HG02852 (cell line): ENCODE measurements around the gene ZNF536.

Experiments used
- ATAC-seq: cut with Tn5 transposase; IDR thresholded peaks from one replicate; pipeline ENCODE4 v1.9.1; 2021; ENCODE audit warnings: mild to moderate bottlenecking, moderate library complexity; ENCODE audit not compliant: unreplicated experiment

The ZNF536 gene

DNA sequence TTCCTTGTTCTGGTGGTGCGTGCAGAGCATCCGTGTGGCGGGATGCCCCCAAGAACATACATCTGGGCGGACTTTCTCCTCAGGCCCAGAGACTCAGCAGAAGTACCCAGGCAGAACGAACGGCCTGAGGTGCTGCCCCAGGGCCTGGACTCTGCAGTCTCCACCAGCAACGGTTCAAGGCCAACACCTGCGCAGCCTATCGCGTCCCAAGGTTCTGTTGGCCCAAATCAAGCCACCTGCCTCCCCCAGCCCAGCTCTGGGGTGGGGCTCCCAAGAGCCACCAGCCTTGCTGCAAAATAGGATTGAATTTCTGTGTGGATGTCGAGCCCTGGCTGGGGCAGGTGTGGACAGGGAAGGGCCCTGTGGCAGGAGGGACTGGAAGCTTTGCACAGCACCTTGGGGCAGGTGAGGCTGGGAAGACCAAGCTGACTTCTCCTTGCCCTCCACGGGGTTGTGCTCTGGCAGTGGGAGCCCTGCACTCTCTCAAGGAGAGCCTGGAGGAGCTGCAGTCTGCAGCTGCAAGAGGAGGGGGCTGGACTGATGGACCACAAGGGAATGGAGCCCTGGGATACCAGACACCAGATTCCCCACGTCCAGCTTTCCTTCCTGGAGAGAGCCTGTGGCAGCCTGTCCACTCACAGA, 146.9 kb downstream of the ZNF536 start:
- ATAC-seq, result no peak

- ATAC-seq, result no peak
These were observed 147.5 kb downstream of the ZNF536 start for GRCh38 chr19:30519607-30520205.

- ATAC-seq, result no peak
These were observed 148.7 kb downstream of the ZNF536 start for GRCh38 chr19:30520735-30521479.

- no peak for ATAC-seq
These were observed 149.8 kb downstream of the ZNF536 start for GRCh38 chr19:30521937-30522336.

GRCh38 chr19:30522341-30522740, 150.2 kb downstream of the ZNF536 start:
- no peak for ATAC-seq

DNA sequence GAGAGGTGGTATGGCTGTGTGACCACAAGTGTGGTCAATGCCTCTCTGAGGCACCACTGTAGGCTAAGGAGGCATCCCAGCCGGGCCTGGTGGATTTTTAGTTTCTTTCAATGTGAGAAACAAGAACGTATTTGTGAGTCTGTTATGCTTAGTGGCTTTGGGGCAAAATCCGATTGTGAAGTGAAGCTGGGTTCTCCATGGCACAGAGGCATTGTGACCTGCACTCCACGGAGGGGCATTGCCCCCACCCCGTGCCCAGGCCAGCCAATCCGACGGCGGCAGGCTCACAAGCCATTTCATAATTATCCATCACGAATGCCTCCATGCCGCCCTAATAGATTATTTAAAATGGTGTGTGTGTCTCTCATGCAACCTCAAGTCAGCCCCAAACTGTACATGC, 151.6 kb downstream of the ZNF536 start:
- ATAC-seq, result no peak

- no peak for ATAC-seq
These were observed 153.2 kb downstream of the ZNF536 start for GRCh38 chr19:30525383-30525782.

GRCh38 chr19:30528919-30529318, 156.7 kb downstream of the ZNF536 start:
- no peak for ATAC-seq

DNA sequence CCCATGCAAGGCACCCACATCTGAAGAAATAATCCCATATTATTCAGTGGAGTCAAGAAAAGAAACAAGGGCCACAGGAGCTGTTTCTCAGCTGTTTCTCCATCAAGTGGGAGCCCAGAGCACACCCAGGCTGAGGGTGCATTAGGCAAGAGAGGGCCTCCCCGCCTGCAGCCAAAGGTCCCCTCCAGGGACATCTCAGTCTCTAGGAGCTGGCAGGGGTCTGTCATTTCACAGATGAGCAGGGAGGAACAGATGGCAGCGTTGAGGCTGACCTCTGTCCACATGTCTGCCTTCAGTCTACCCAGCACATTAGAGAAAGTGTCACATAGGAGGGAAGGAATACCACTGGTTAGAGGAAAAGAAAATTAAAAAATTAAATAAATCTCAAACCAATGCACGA, 157.7 kb downstream of the ZNF536 start:
- ATAC-seq, result no peak

DNA sequence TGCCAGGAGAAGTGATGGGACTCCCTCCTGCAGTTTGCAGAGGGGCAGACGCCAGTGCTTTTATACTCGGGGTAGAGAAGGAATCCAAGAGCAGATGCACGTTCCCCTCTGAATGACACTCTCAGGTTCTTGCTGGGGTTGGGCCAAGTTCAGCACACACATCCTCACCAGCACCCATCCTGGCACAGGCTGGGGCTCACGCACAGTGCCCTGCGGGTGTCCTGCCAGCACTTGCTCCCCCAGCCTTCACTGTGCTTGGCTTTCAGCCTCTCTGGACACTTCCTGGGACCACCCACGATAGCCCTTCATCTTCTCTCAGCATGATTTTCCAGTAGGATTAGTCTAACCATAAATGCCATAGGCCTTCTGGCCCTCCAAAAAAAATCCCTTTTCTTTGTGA, 158.6 kb downstream of the ZNF536 start:
- ATAC-seq, result no peak

DNA sequence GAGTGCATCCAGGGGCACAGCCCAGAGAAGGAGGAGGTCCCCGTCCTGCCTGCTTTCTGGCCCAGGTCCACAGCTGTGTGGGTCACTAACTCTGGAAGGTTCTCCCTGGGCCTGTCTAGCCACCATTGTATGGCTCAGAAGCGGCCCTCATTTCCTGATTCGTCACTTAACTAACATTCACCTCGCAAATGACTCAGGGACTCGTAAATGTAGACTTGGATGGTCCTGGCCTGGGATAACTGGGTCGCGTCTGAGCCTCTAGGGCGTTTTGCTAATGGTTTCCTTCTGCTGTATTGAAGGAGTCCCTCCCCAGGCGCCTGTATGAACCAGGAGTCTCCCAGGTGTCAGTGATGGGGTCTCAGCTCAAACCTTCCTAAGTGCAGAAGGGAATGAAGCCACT, 162.8 kb downstream of the ZNF536 start:
- no peak for ATAC-seq

DNA sequence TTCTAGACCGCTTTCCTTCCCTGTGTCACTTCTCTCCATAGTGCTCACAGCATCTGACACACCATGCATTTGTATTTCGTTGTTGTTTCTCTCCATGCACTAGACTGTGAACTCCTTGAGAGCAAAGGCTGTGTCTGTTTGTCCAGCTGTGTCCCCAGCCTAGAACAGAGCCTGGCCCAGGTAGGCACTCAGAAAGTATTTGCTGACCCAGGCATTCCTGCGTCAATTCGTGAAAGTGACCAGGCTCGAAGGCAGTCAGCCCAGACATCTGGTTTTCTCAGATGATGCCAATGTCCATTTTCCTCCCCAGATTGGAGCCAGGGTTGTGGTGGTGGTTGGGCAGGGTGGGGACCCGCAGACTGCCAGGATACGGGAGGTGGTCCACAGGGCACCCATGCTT, 164.8 kb downstream of the ZNF536 start:
- no peak for ATAC-seq

- ATAC-seq, result no peak
These were observed 167.1 kb downstream of the ZNF536 start for GRCh38 chr19:30539315-30539714.

- no peak for ATAC-seq
These were observed 167.8 kb downstream of the ZNF536 start for GRCh38 chr19:30539981-30540380.

DNA sequence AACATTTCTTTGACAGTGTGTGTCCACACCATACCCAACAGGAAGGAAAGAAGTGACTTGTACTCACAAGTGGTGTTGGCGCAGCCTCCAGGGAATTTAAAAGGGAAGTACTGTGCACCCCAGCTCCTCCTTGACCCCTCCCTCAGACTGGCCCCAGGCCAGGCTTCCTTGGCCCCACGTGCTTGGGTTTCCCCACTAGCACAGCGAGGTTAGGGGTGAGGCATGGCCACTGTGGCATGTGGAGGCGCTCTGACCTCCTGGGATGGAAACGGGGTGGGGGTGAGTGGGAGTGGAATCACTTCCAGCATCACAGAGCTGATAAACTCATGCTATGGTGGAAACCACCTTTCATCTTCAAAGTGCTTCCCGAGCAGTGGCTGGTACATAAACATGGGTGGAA, 168.6 kb downstream of the ZNF536 start:
- no peak for ATAC-seq

DNA sequence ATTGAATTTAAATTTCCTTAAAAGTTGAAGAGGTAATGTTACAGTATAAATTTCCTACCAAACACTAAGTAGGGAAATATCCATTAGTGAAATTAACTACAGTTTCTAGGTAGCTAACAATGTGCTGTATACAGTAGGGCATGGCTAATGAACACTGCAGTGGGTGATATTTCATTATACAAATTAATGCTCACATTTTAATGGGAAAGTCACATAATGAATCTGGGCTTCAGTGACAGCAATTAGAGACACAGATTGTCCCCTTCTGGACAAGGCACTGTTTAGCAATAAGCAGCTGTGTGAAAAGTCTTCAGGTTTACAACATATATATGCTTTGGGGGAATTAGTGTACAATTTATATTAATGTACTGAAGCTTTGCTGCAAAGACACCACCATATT, 169.4 kb downstream of the ZNF536 start:
- no peak for ATAC-seq

DNA sequence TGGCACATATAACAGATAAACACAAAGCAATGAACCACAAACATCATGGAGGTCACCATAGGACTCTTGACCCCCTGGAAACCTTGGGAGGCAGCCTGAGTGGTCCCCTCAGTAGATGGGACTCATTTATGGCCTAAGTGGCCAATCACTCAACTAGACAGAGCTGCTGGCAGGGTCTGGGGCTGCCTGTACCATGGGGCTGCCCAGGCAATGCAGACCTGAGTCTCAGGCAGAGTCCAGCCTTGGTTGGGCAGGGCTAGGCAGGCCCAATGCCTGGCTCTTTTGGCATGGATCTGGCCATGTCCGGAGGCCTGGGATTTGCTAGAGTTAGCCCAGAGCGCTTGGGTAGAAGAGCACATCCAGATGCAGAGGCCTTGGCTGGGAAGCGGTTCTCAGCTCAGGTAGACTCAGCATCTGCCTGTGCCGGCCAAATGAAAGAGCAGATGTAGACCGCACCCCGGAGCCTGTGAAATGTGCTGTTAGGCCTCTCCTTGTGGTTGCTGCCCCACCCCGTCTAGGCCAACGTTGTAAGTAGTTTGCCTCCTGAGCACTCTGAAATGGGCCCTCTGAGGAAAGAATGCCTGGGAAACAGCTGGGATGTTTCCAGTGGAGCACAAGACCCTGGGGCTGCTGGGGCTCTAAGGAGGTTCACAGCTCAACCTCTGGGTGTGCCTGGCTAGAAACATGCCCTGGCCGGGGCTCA, 171.2 kb downstream of the ZNF536 start:
- no peak for ATAC-seq

DNA sequence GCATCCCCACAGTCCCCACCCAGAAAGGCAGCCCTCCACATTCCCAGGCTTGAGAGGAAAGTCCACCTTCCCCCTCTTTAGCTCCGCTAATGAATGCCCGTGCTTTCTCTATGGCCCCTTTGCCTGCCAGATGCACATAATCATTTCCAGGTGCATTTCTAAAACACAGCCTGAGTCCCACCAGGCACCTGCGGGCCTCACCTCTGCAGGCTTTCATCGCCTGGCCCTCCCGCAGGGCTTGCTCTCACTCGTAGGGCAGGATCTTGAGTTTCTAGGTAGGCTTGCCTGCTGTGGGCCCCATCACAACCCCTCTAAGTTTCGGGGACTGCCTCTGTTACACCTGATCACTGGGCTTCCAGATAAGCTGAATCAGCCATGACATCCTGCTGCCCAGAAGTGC, 173.6 kb downstream of the ZNF536 start:
- no peak for ATAC-seq

DNA sequence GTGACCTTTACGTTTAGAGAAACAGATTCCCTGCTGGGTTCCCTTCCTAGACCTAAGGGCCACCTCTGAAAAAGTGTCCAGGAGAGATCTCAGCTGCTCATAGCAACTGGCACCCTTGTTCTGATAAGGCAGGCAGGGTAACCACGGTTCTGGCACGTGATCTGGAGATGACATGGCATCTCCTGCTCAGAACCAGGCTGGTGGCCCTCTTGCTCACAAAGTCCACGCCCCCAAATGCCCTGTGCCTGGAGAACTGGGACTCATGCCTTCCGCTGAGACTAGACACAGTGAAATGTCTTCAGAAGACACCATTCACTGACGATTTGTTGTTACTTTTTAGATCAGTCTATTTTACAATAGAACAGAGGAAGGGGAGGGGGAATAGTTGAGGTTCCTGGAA, 174.1 kb downstream of the ZNF536 start:
- ATAC-seq, result no peak

DNA sequence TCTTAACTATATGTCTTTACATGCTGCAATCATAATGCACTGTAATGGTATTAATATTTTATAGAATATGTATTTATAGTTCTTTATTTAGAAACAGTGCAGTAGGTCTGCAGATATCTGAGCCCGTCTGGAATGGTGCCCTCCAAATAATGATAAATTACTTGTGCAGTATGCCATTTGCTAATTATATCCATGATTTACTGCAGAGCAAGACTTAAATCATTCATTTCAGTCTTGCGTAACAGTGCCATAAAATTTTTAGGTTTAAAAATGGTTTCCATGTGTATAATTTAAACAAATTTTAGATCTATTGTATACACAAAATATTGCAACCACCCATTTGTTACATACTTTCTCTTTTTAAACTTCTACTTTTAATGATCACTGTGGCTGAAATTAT, 175.1 kb downstream of the ZNF536 start:
- ATAC-seq, result no peak

DNA sequence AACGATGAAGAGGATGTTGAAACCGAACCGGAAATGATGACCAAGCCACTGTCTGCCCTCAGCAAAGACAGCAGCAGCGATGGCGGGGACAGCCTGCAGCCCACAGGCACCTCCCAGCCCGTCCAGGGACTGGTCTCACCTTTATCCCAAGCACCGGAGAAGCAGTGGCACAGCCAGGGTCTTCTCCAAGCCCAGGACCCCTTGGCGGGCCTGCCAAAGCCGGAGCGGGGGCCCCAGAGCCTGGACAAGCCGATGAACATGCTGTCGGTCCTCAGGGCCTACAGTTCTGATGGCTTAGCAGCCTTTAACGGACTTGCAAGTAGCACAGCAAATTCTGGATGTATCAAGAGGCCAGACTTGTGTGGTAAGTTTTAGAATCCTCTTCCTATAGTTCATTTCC, 177.0 kb downstream of the ZNF536 start:
- ATAC-seq, result no peak

DNA sequence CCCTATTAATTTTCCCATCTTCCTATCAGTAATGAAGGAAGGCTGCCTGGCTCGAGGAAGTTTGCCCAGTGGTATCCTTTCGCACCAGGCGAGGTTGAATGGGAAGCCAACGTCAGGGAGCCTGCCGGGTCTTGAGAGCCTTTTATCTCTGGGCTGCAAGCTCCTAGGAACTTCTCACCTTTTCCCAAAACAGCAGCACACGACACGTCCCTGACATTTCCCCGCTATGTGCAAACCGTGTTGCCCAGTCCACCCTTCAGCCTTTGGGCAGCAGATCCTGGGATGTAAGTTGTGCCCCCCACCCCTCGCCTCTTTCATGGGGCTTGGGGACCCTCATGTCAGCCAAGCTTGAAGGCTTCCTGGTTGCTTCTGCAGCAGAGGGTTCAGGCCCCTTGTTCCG, 179.1 kb downstream of the ZNF536 start:
- ATAC-seq, result no peak
